GM12864 (cell line): ENCODE results near the gene GANC.

ENCODE experiments used
- DNase-seq: peaks from one replicate; pipeline ENCODE4 v3.0.0-alpha.2; 2011; ENCODE audit warnings: low read depth
- H3K4me3 ChIP-seq: 2 replicates; pipeline ENCODE4 v1.5.1; 2011; ENCODE audit warnings: mild to moderate bottlenecking, low read depth, low read length, control low read depth
- TF ChIP-seq, protein P1 (sequence below): IDR thresholded peaks from 2 replicates; pipeline ENCODE4 v1.5.1; 2011; ENCODE audit warnings: low read depth, mild to moderate bottlenecking, moderate library complexity, low read length, control low read depth, inconsistent platforms; ENCODE audit errors: missing control alignments

The GANC gene

DNA sequence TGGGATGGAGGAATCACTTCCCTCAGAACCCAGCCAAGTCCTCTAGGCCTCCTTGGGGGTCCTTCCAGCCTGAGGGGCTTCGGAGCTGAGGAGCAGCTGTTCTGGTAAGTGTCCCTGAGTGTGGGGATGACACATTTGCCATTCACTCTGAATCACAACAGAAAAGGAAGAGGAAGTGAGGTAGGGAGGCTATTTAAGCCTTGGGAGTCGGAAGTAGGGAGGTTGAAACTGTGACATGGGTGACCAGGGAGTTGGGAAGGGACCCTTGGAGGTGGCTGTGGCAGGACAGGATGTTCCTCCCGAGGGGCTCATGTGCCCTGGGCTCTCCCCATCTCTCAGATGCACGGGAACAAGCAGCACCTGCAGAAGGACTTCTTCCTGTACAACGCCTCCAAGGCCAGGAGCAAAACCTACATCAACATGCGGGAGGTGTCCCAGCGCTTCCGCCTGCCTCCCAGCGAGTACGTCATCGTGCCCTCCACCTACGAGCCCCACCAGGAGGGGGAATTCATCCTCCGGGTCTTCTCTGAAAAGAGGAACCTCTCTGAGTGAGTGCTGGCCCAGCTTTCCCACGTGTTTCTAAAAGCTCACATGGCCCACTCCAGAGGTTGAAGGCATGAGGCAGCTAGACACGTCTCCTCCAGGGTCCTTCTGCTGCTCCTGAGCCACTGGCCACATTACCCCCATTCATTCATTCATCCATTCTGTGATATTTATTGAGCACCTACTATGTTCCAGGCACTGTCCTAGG lies 129.6 kb downstream of the GANC start:
- no peak for DNase-seq
- H3K4me3 ChIP-seq: no peak overlapping the region
- TF ChIP-seq, protein P1, sequence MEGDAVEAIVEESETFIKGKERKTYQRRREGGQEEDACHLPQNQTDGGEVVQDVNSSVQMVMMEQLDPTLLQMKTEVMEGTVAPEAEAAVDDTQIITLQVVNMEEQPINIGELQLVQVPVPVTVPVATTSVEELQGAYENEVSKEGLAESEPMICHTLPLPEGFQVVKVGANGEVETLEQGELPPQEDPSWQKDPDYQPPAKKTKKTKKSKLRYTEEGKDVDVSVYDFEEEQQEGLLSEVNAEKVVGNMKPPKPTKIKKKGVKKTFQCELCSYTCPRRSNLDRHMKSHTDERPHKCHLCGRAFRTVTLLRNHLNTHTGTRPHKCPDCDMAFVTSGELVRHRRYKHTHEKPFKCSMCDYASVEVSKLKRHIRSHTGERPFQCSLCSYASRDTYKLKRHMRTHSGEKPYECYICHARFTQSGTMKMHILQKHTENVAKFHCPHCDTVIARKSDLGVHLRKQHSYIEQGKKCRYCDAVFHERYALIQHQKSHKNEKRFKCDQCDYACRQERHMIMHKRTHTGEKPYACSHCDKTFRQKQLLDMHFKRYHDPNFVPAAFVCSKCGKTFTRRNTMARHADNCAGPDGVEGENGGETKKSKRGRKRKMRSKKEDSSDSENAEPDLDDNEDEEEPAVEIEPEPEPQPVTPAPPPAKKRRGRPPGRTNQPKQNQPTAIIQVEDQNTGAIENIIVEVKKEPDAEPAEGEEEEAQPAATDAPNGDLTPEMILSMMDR: no peak

DNA sequence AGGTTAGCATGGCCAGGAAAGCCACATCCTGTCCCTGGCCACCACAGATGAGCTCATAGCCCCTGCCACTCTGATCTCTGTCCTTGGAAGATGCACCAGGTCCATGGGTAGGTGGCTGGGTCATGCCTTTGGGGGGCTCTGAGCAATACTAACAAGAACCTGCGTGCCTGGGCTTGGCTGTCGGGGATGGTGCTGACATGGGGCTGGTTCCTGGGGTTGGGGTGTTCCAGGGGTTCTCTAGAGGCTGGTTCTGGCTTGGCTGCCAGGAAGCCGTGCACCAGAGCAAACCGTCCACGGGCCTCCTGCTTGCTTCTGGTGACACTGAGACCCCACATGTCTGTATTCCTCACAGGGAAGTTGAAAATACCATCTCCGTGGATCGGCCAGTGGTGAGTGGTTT lies 130.4 kb downstream of the GANC start:
- no peak for DNase-seq
- no peak overlapping the region for H3K4me3 ChIP-seq
- TF ChIP-seq, protein P1: no peak

DNA sequence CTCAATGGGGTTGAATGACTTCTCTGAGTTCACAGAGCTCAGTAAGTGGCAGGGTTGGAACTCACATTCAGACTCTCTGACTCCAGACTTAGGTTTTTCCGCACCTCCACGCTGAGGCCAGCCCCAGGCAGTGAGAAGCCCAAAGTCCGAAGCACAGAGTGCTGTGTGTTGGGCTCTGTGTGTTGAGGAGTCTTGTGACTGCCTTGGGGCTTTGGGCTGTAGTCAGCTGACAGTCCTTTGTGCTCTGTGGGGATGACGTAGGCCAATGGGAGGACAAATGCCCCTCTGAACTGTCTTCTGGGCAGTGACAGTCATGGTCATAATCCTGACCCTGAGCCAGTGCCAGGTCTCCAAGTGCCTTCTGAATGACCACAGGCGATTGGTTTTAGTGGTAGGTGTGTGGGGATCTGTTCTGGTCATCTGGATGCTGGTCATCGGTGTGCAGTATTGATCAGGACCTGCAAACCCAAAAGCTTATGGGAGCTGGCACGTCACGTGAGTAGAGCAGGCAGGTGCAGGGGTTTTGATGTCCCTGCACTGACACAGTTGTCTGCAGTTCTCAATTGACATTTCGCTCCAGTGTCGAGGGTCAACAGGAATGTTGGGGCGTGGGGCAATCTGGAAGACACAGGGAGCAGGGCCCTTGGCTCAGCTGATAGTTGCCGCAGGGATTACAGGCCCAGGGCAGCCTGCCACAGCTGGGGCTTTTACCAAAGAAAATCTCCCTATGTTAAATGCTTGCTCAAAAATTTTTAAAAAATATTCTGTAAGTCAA lies 131.6 kb downstream of the GANC start:
- no peak for DNase-seq
- no peak overlapping the region for H3K4me3 ChIP-seq
- TF ChIP-seq, protein P1: no peak

DNA sequence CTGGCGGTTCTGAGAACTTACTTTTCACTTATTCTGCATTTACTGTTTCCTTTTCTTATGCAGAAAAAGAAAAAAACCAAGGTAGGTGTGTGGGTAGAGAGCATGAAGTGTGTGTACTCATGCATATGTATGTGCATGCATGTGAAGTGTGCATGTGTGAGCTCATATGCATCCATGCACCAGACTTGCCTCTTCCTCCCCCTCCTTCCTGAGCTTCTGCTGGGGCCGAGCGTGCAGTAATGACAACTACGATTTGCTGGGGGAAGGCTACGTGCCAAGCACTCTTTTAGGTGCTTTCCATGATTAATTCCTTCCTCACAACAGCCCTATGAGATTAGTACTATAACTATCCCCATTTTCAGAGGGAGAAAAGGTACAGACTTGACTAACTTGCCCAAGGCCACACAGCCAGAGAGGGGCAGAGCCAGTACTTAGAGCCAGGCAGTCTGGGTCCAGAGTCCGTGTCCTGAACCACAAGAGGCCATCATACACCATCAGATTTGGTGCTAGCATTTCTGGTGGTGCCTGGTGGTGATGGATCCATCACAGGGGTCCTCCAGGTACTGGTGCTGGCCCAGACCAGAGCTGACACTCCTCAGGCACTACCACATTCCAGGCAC lies 133.0 kb downstream of the GANC start:
- no peak overlapping the region for H3K4me3 ChIP-seq
- DNase-seq: no peak
- TF ChIP-seq, protein P1: no peak
